Cerebellar nuclear complex (tissue), 1 donor: ENCODE data around the gene PIK3CB.
"Not testable (repeated sequence)": the region's sequence is repeated elsewhere in the genome, so short reads cannot be mapped to it uniquely, and the experiment has no call there.

ENCODE experiments used
- DNase-seq, 2 experiments: peaks; one replicate each; lab custom pipeline; 2025; lab: John Stamatoyannopoulos, UW

Gene PIK3CB

DNA sequence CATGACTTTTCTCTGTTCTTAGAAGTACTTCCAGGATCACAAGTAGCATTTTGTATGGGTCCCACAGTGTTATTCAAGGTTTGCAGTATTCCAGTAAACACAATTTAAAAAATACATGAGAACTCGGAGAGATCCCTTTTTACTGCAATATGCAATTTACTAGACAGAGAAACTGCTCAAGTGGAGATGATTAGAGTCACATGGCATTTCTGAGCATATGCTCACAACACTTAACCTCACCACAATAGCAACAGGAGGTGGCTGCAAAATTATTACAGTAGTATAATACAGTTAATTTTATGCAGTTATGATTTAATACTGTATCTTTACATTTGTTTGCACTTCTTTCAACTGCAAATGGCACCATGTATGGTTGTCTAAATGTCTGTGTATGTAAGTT lies 87.5 kb downstream of the PIK3CB start:
- DNase-seq: peak; percentile 1 to 13

GRCh38 chr3:138740072-138740471 lies 94.7 kb downstream of the PIK3CB start:
- DNase-seq: no peak

GRCh38 chr3:138732456-138732855 lies 102.3 kb downstream of the PIK3CB start:
- DNase-seq: no peak

- DNase-seq: no peak
These were observed 107.6 kb downstream of the PIK3CB start for GRCh38 chr3:138726946-138727730.

DNA sequence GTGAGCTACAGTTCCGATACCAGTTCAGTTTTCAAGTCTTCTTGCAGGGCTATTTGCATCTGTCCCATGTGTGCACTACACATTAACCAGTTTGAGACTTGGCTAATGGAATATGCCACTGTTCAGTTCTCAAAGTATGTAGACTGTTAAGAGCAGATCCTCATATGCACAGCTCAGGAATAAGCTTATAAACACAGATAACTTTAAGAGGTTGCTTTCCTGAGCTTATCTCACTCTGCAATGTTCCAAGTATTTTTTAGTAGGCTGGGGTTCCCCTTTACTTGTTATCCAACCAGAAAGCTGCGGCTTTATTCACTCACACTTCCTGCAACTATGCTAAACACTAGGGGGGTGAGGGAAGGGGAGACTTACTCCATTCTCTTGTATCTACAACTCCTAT lies 108.7 kb downstream of the PIK3CB start:
- DNase-seq: not testable (repeated sequence)

- no peak for DNase-seq
These were observed 109.6 kb downstream of the PIK3CB start for GRCh38 chr3:138725116-138725515.

- DNase-seq: no peak
These were observed 110.3 kb downstream of the PIK3CB start for GRCh38 chr3:138724443-138724842.

GRCh38 chr3:138718849-138719248 lies 115.9 kb downstream of the PIK3CB start:
- no peak for DNase-seq

DNA sequence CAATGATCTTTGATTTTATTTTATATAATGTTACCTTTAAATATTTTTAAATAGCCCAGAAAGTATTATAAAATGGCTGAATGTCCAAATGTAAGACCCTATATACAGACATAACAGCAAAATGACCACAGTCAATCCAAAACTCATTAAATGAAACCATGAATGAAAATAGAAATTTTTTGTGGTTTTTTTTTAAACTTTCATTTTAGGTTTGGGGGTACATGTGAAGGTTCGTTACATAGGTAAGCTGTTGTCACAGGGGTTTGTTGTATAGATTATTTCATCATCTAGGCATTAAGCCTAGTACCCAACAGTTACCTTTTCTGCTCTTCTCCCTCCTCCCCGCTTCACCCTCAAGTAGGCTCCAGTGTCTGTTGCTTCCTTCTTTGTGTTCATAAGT lies 117.4 kb downstream of the PIK3CB start:
- DNase-seq: no peak

DNA sequence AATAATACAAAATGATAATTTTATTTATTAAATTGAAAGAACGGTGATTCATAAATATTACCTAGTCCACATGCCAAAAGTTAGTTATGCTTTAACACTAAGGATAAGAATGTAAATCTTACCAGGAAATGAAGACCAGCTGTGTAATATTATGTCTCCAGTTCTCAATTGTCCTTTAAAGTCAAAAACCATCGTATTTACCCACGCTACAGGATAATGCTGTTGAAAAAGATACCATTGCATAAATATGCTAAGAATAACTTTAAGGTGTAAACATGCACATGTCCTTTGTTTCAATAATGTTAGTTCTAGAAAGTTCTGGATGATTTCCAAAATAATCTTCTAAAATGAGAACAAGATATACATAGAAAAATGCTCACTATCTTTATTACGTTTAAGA lies 122.6 kb downstream of the PIK3CB start:
- DNase-seq: no peak

DNA sequence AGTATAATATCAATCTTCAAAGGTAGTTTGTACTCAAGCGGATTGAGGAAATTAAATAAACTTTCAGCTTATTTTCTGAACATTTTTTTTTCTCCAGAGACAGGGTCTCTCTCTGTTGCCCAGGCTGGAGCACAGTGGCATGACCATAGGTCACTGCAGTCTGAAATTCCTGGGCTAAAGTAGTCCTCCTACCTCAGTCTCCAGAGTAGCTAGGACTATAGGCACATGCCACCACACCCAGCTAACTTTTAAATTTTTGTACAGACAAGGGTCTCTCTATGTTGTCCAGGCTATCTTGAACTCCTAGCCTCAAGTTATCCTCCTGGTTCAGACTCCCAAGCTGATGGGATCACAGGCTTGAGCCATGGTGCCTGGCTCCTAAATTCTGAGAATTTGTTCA lies 129.1 kb downstream of the PIK3CB start:
- DNase-seq: no peak

DNA sequence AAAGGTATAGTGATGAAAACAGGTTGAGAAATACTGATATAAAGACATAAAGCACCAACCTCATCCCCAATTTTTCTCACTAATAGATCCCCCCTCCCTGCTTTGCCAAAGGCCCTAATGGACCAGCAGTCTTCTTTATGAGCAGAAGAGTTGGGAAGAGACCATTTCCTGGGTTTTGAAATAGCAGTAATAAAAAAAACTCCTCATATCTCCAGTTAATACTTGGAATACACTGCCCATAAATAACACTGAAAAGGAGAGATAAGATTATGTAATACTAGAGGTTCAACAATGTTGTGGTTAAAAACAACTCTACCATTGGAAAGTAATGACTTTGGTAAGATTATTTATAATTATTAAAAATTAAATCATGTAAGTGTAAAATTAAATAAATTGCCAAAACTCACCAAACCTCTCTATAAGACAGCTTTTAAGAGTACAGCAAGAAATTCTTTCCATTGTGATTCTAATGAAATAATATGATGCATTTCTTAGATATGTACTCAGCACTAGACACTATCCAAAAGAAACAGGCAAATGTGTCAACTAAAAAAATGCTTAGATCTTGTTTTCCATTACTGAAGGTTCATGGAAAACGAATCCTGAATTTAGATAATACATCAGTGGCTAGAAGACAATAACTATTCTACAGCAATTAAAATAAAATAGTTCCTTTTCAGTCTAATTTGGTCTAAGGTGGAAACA lies 137.9 kb downstream of the PIK3CB start:
- no peak for DNase-seq

DNA sequence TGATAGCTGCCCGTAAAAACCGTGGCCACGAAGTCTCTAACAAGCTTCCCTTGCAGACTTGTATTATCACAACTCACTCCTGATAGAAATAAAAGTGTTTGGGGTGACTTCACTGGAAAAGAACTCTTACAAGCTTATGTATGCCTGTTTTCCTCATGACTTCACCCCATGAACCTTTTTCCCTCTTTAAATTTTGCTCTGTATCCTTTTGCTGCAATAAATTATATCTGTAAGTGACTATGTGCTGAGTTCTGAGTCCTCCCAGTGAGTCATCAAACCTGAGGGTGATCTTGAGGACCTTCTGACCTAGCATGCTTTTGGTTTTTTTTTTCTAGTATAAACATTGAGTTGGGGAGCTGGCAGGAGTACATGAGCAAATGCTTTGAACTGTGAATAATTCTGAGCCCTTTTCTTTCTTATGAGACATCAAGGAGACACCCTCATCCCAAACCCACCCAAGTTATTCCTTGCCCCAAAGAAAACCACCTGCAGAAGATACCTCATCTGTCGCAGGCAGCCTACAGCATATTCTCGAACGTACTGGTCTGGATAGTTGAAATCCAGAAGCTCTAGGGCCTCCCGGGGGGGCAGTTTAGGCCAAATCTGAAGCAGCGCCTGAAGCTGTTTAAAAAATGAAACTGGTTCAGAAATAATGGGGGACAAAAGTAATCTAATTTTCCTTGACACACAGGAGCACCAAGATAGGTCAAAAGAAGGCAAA lies 140.3 kb downstream of the PIK3CB start:
- DNase-seq: no peak

DNA sequence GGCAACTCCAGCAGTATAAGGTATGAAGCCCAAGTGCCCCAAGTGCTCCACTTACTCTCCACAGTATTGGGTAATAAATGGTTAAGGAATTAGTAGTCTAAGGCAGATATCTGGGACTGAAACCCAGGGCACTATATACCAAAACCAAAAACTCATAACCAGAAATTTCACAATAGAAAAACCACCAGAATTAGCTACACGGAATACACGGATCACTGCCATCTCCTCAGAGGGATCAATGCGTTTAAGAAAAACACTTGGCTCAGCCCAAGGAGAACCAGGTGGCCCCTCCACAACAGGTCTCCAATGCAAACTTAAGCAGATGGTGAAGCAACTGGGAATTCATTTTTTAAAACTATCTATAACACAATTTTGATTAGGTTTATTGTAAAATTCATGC lies 142.6 kb downstream of the PIK3CB start:
- no peak for DNase-seq

DNA sequence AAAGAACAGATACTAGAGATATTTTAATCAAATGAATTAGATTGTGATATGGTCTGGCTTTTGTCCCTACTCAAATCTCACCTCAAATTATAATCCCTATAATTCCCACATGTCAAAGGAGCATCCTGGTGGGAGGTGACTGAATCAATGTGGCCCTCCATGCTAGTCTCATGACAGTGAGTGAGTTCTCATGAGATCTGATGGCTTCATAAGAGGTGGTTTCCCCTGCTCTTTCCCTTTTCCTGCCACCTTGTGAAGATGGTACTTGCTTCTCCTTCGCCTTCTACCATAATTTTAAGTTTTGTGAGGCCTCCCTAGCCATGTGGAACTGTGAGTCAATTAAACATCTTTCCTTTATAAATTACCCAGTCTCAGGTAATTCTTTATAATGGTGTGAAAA lies 143.4 kb downstream of the PIK3CB start:
- DNase-seq: no peak

- DNase-seq: no peak
These were observed 144.7 kb downstream of the PIK3CB start for GRCh38 chr3:138690036-138690435.

- no peak for DNase-seq
These were observed 145.8 kb downstream of the PIK3CB start for GRCh38 chr3:138688871-138689299.

DNA sequence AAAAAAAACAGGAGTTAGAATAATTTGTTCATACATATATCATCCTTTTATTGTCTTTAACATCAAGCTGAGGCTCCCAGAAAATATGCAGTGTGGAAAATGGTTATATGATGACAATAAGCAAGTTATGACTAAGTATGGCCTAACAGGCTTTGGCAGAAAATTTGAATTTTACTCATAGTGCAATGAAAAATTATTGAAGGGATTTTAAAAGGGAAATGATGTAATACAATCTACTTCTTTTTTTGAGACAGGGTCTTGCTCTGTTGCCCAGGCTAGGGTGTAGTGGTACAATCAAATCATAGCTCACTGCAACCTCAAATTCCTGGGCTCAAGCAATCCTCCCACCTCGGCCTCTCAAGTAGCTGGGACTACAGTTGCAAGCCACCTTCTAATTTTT lies 147.5 kb downstream of the PIK3CB start:
- no peak for DNase-seq

- DNase-seq: no peak
These were observed 147.9 kb downstream of the PIK3CB start for GRCh38 chr3:138686771-138687221.

DNA sequence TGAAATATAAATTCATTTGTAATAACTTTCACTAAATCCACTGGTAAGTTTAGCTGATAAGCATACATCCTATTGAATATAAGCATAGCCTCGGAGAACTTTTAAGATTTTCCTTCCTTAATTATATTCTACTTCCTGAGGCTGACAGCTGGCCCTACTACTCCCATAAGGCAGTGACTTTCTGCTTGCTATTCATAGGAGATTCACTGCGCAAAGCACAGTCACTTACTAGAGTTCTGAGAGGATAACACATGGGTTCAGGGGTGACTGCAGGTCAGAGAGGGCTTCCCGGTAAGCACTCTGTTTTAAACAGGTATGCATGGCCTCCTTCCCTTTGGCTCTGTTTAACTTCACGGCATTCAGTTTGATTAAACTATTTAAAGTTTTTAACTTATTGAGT lies 150.3 kb downstream of the PIK3CB start:
- DNase-seq: no peak

DNA sequence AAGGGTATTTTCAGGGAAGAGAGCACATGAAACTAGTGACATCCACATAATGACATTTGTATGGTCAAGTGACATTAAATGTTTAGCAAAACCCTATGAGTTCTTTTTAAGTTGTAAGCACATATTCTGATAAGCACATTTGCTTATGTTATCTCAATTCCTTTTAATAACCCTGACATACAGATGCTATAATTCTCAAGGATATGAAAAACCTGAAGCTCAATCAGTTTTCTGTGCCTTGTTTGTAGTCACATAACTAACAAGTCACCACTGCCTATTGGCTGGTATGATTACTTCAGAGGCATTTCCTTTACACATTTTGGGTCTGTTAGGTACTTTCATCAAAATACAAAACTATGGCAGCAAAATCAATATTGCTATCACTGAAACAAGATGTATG lies 152.1 kb downstream of the PIK3CB start:
- no peak for DNase-seq

- DNase-seq: no peak
These were observed 153.1 kb downstream of the PIK3CB start for GRCh38 chr3:138681463-138682220.
